HG03159 (cell line): Measurements from ENCODE around the gene NRXN2.

Experiments used
- ATAC-seq: cut with Tn5 transposase; IDR thresholded peaks from one replicate; pipeline ENCODE4 v1.9.1; 2021; ENCODE audit warnings: mild to moderate bottlenecking, moderate library complexity; ENCODE audit not compliant: unreplicated experiment

Gene NRXN2

DNA sequence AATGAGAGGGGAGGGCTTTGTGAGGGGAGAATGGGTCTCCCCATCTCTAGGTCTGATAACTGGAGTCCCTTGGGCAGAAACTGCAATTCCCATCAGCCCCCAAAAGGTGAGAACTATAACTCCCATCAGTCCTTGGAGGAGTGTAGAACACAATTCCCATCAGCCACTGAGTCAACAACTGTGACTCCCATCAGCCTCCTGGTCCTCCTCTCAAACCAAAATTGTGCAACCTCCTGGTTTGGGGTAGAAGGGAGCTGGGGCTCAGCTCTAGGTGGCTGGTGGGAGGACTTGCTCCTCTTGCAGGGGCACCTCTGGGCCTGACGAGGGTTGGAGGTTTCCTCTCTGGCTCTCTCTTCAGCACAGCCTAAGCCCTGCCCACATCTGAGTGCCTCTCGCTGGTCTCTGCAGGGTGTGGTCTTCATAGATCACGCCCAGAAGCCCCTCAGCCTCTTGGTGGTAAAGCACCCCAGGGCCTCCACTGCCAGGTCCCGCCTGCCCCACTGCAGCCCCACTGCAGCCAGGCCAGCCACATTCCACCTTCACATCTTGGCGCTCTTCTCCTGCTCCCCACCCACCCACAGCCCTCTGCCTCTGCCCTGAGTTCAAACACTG is 113.5 kb downstream of the NRXN2 start:
- ATAC-seq: no peak

- ATAC-seq: no peak
Observed at GRCh38 chr11:64608636-64609035, 114.4 kb downstream of the NRXN2 start.

GRCh38 chr11:64608046-64608445 is 115.0 kb downstream of the NRXN2 start:
- ATAC-seq: no peak

DNA sequence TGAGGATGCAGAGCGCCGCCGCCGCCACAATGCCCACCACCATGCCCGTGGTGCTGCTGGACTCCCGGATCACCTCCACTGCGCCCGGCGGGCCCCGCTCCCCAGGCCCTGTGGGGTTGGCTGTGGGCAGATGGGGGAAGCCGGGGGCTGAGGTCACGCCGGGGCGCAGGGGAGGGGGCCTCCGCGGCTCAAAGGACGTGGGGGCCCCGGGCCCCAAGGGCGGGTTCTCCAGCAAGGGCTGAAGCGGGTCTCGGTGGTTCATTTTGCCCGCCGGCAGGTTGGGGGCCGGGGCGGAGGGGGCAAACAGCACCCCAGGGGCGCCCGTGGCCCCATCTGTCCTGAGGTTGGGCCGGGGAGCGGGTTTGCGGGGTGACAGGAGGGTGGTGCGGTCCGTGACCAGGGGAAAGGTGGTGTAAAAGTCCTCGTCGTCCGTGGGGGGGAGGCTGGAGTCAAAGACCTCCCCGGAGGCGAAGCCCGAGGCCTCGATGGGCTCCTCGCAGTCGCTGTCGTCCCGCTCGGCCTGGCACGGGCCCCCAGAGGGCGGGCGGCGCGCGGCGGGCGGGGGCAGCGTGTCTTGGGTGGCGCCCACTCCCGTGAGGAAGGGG is 115.5 kb downstream of the NRXN2 start:
- ATAC-seq: no peak

GRCh38 chr11:64606796-64607380 is 116.1 kb downstream of the NRXN2 start:
- no peak for ATAC-seq

DNA sequence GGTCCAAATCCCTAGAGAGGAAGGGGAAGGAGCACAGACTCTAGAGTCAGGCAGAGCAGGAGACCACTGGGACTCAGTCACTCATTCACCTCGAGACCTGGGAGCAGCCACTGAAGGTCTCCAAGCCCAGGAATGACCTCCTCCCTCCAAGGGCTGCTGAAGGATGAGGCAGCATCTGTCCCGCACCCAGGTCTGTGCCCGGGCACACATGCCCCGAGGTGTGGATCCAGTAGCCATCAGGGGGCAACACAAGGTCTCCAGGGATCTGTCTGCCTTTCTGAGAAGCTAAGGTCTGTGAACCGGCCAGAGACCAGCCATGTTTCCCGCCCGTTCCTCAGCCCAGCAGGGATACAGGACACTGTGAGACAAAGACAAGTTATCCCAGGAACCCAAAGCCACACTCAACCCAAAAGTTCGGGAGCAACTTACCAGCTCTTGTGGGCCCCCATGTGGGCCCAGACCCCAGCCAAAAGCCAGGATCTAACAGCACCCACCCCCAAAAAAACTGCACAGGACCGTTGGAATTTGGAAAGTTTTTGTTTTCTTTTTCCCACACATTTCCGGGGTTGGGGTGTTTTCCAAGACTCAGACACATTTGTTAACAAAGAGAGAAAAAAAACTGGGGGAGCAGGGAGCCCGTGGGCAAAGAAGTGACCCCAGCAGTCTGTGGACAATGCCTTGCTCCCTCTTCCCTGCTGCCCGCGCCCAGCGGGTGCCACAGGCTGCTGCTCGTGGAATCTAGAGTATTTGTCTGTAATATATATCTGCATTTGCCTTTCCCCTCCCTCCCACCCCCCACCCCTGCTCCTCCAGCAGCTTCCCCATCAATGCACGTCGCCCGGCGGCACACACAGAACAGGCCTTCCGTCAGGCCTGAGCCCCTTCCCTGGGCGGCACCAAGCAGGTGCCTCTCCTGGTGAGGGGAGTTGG is 117.1 kb downstream of the NRXN2 start:
- ATAC-seq: no peak

DNA sequence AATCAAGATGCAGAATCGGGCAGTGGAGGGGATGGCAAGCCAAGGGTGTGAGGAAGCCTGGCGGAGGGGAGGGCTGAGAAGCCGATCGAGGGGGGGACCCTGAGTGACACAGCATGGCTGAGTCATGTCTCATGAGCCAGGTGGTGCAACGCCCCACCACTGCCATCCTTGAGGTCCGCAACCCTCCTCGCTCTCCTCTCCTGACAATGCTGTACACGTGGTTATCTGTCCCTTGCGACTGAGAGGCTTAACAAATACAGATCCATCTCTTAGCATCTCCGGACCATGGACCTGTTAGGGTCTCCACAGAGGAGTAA is 117.8 kb downstream of the NRXN2 start:
- ATAC-seq: no peak

DNA sequence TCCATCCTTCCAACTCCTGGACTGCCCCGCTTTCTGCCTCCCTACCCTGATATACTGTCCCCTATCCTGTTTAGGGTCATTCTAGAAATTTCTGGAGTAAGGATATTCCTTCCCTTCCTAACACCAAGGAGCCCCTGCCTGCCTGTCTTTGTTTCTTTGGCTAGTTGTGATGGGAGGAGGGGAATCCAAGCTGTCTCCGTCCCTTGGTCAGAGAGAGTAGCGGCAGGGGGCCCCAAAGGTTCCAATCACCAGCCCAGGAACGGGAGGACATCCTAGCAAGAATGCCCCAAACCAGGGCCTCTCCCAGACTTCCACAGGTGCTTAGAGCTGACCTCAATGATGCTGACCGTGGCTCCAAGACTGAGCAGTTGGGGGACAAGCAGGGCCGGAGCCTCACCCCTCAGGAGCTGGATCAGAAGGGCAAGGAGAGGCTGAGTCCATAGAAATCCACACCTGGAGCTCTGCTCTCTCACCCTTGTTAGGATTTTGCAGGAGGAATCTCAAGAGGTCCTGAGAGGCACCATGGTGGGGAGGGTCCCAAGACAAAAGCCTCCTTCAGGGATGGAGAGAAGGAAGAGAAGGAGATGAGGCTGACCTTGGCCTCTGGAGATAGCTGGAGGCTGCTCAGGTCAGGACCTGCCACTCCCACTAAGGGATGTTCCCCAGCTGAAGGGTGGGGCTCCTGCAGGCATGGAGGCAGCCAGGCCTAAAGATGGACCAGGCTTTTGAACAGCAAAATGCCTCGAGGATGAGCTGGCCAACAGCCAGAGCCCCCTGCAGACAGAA is 118.3 kb downstream of the NRXN2 start:
- no peak for ATAC-seq

DNA sequence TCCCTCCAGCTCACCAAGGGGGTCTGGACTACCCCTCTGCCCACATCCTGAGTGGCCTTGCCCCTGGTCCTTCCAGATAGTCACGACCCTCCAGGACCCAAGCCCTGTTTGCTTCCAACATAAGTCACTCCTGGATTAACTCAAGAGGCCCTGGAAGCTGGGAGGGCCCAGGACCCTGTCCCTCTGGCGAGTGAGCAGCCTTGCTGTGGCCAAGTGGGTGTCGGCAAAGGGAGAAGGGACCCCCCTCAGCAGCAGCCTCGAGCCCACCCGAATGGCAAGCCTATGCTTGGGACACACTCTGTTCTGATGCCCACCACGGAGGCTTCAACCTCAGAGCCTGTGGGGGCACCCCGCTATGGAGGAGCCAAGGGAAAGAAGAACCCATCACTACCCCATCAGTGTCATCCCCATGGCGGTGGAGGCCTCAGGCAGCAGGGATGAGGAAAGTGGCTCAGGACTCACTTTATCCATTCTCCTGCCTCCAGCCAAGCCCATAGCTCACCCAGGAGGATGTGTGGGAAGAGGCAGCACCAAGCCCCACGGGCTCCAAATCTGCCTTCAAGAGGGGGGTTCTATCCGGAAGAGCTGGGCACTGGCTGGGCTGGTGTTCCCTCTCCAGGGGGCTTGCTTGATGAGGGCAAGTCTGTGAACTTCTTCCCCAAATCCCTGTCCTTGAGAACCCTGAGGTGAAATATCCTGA is 119.4 kb downstream of the NRXN2 start:
- ATAC-seq: no peak

- ATAC-seq: no peak
Observed at GRCh38 chr11:64602466-64603070, 120.4 kb downstream of the NRXN2 start.

DNA sequence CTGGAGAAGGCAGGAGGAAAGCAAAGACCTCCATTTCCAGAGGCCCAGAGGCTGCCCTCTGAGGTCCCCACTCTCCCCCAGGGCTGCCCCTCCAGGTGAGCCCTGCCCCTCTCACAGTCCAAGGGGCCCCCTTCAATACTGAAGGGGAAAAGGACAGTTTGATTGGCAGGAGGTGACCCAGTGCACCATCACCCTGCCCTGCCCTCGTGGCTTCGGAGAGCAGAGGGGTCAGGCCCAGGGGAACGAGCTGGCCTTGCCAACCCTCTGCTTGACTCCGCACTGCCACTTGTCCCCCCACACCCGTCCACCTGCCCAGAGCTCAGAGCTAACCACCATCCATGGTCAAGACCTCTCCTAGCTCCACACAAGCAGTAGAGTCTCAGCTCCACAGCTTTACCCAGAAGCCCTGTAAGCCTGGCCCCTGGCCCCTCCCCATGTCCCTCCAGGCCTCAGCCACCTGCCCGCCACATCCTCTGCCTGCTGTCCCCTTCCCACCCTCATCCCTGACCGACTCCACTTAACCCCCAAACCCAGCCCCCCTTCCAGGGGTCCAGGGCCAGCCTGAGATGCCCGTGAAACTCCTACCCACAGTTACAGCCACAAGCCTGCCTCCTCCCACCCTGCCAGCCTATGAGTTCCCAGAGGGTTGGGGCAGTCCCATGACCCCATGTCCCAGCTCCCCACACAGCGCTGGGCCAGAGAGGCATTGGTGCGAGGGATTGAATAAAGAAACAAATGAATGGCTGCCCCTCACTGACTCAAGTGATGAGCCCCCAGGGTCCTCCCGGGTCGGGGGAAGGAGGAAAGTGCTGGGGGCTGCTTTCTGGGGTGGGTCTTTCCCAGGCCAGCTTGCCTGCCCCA is 121.2 kb downstream of the NRXN2 start:
- no peak for ATAC-seq

DNA sequence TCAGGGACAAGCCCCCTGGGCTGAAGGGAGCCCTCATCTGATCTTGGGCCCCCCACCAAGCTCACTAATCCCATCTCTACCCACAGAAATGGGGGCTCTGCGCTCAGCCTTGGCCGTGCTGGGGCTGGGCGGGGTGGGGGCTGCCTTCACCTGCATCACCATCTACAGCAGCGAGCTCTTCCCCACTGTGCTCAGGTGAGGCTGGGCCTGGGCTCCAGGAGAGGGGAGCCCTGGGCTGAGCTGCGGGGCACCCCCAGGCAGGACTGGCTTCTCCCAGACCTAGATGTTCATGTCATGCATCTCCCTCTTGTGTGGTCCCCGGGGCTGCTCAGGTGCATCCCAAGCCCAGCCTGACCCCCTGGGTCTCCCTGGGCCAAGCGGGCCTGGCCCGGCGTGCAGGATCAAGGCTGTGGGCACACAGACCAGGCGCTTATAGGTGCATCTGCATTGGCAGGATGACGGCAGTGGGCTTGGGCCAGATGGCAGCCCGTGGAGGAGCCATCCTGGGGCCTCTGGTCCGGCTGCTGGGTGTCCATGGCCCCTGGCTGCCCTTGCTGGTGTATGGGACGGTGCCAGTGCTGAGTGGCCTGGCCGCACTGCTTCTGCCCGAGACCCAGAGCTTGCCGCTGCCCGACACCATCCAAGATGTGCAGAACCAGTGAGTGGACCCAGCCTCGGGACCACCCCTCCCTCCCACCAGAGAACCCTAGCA is 122.6 kb downstream of the NRXN2 start:
- ATAC-seq: no peak

DNA sequence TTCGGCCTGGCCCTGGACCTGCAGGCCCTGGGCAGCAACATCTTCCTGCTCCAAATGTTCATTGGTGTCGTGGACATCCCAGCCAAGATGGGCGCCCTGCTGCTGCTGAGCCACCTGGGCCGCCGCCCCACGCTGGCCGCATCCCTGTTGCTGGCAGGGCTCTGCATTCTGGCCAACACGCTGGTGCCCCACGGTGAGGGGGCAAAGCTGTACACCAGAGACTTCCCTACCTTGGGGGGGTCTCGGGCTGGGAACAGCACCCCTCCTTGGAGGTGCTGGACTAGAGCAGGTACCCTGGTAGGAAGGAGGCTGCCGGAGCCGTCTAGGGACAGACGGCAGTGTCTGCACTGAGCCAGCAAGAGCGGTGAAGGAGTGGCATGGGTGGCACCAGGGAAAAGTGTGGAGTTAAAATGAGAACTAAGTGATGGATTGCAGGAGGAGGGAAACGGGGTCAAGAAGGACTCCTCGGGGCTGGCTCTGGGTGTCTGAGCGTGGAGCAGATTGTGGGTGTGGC is 123.2 kb downstream of the NRXN2 start:
- ATAC-seq: no peak

DNA sequence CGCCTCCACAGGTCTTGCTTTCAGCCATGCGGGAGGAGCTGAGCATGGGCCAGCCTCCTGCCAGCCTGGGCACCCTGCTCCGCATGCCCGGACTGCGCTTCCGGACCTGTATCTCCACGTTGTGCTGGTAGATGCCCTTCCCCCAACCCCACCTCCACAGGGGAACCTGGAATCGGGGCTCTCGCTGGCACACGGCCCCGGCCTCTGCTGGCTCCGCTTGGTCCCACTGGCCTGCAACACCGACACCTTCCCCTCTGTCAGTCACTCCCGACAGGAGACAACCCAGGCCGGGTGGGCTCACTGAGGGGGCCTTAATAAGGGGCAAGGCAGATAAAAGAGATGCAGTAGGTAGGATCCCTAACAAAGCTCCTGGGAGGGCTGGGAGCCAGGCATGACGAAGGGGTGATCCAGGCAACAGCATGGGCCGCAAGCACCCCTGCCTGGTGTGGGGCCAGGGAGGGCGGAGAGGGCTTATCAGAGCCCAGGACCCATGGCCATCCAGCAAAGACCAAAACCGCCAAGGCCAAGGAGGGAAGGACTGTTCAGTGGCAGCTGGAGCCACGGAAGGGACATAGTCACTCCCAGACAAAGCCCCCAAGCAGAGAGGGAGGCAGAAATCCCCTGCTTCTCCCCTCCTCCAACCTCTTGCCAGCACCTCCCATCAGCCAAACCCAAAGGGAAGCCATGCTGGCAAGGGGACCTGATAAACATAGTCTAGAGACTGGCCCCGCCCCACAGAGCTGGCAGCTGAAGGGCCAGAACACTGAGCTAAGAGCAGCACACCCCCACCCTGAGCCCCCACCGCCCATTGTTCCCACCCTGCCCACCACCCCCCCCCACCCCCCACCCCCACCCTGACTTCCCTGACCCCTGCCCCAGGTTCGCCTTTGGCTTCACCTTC is 124.0 kb downstream of the NRXN2 start:
- ATAC-seq: no peak

- no peak for ATAC-seq
Observed at GRCh38 chr11:64598106-64598796, 124.7 kb downstream of the NRXN2 start.

GRCh38 chr11:64597671-64598101 is 125.3 kb downstream of the NRXN2 start:
- no peak for ATAC-seq
